Endothelial cell (in vitro differentiated cells): Measurements from ENCODE around the gene ADAT3. TPM values are rescaled to one million over a fixed set of nuclear protein-coding genes. Genes with fewer than 3 reads are reported as not detected.
A peak's percentile ranks its signal among the peaks of the same experiment; 100 is the strongest.
"Not testable (repeated sequence)": the region's sequence is repeated elsewhere in the genome, so short reads cannot be mapped to it uniquely, and the experiment has no call there.

ENCODE experiments used
- DNase-seq: peaks from one replicate; pipeline ENCODE4 v3.0.0; 2021; ENCODE audit warnings: low spot score
- H3K27ac Mint-ChIP-seq: one replicate; pipeline ENCODE4 v1.8.0; 2021; ENCODE audit warnings: mixed read lengths, inconsistent platforms; ENCODE audit not compliant: unreplicated experiment
- H3K27me3 Mint-ChIP-seq: one replicate; pipeline ENCODE4 v1.8.0; 2021; ENCODE audit warnings: mild to moderate bottlenecking, moderate library complexity, mixed read lengths, inconsistent platforms; ENCODE audit not compliant: unreplicated experiment
- H3K36me3 Mint-ChIP-seq: one replicate; pipeline ENCODE4 v1.8.0; 2021; ENCODE audit warnings: mild to moderate bottlenecking, low read depth, mixed read lengths, inconsistent platforms; ENCODE audit not compliant: unreplicated experiment
- H3K4me1 Mint-ChIP-seq: one replicate; pipeline ENCODE4 v1.8.0; 2021; ENCODE audit warnings: mild to moderate bottlenecking, mixed read lengths, inconsistent platforms; ENCODE audit not compliant: unreplicated experiment
- H3K4me3 Mint-ChIP-seq: one replicate; pipeline ENCODE4 v1.8.0; 2021; ENCODE audit warnings: mild to moderate bottlenecking, mixed read lengths, inconsistent platforms; ENCODE audit not compliant: unreplicated experiment
- H3K9me3 Mint-ChIP-seq: one replicate; pipeline ENCODE4 v1.8.0; 2021; ENCODE audit warnings: mixed read lengths, inconsistent platforms; ENCODE audit not compliant: unreplicated experiment
- total RNA-seq: library from RNA; stranded (reverse); fragmentation: NEBNext Ultra II Directional; extraction: Animal tissue kit (Norgen Biotek cat#: 25700); gene quantifications from one replicate; pipeline ENCODE4 v1.2.1, GENCODE V29; 2021; ENCODE audit not compliant: unreplicated experiment
- TF ChIP-seq, protein P1 (sequence below): fragments of 200-600 bp; sonication (generic); IDR thresholded peaks from one replicate; pipeline ENCODE4 v1.5.0; 2021; ENCODE audit warnings: antibody characterized with exemption; ENCODE audit not compliant: unreplicated experiment

ADAT3 gene
- total RNA-seq, 1 donor from 2014 or later = 10.5 TPM

DNA sequence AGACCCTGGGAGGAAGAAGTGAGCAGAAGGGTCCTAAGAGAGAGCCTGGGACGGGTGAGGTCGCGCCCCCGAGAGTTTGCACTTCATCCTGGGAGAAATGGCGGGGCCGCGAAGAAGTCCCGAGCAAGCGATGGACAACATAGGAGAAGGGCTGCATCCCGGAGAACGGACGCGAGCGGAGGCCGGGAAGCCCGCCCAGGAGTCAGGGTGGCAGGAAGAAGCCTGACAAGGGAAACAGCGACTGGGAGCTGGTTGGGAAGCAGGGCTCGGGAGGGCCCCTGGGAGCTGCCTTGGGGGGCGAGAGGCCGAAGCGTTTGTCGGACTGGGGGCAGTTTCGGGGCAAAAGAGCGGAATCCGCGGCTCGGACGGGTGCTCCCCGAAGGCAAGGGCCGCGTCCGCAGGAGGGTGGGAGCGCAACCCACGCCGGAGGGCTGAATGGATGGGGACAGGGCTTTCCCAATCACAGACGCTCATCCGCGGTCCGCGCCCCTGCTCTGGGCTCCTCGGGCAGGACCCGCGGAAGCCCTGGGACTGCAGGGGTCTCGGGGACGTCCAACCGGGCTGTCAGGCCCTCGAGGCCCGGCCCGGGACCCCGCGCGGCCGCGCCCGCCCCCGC is 20.4 kb upstream of the ADAT3 start:
- DNase-seq = no peak
- H3K36me3 Mint-ChIP-seq = peaks cover 19% of the 10 kb centered on the region
- H3K4me1 Mint-ChIP-seq = peaks cover 25% of the 10 kb centered on the region
- TF ChIP-seq, protein P1, sequence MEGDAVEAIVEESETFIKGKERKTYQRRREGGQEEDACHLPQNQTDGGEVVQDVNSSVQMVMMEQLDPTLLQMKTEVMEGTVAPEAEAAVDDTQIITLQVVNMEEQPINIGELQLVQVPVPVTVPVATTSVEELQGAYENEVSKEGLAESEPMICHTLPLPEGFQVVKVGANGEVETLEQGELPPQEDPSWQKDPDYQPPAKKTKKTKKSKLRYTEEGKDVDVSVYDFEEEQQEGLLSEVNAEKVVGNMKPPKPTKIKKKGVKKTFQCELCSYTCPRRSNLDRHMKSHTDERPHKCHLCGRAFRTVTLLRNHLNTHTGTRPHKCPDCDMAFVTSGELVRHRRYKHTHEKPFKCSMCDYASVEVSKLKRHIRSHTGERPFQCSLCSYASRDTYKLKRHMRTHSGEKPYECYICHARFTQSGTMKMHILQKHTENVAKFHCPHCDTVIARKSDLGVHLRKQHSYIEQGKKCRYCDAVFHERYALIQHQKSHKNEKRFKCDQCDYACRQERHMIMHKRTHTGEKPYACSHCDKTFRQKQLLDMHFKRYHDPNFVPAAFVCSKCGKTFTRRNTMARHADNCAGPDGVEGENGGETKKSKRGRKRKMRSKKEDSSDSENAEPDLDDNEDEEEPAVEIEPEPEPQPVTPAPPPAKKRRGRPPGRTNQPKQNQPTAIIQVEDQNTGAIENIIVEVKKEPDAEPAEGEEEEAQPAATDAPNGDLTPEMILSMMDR = no peak
- peaks cover 32% of the 10 kb centered on the region for H3K27me3 Mint-ChIP-seq
- peak overlapping the region; percentile 100 for H3K4me3 Mint-ChIP-seq
- H3K27ac Mint-ChIP-seq = peak overlapping the region; percentile 100
- H3K9me3 Mint-ChIP-seq = no peaks in the 10 kb centered on the region

DNA sequence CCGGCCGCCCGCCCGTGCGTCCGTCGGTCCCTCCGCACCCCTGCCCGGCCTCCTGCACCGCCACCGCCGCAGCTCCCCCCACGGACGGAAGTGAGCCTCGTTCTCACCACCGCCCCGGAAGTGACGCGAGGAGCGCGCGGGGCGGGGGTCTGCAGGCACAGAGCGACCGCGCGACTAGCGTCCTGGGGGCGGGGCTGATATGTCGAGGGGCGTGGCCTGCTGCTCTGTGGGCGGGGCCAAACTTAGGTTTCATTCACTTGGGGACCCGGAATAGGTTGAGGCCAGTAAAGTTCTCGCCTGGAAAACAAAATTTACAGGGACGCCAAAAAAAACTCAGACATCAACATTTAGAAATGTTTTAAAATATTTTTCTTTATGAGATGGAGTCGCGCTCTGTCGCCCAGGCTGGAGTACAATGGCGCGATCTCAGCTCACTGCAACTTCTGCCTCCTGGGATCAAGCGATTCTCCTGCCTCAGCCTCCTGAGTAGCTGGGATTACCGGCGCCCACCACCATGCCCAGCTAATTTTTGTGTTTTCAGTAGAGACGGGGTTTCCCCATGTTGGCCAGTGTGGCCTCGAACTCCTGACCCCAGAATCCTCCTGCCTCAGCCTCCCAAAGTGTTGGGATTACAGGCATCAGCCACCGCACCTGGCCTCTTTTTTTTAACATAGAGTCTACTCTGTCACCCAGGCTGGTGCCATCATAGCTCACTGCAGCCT is 19.6 kb upstream of the ADAT3 start, which contains the start of gene ABHD17A:
Gene ABHD17A, minus strand, starts transcription at position 99 of the 722 bp plus-strand sequence. CDS start 3,930 bp downstream, outside the sequence.
- H3K9me3 Mint-ChIP-seq = not testable (repeated sequence)
- Mint-ChIP-seq H3K27ac (peak within 1 kb of the TSS; percentile 100), H3K36me3 (peaks cover 19% of the 10 kb centered on the region), H3K27me3 (peaks cover 28% of the 10 kb centered on the region), H3K4me3 (peak within 1 kb of the TSS; percentile 100), H3K4me1 (peaks cover 25% of the 10 kb centered on the region)
- peak; percentile 94 for DNase-seq

DNA sequence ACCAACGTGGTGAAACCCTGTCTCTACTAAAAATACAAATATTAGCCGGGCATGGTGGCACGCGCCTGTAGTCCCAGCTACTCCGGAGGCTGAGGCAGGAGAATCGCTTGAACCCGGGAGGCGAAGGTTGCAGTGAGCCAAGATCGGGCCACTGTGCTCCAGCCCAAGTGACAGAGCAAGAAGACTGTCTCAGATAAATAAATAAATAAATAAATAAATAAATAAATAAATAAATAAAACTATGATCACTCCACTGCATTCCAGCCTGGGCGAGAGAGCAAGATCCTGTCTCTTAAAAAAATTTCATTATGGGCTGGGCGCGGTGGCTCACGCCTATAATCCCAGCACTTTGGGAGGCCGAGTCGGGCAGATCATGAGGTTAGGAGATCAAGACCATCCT is 18.8 kb upstream of the ADAT3 start:
- Mint-ChIP-seq H3K27me3 (peaks cover 28% of the 10 kb centered on the region), H3K4me1 (peaks cover 25% of the 10 kb centered on the region), H3K36me3 (peaks cover 19% of the 10 kb centered on the region)
- H3K27ac Mint-ChIP-seq, H3K4me3 Mint-ChIP-seq, DNase-seq, H3K9me3 Mint-ChIP-seq: not testable (repeated sequence)

DNA sequence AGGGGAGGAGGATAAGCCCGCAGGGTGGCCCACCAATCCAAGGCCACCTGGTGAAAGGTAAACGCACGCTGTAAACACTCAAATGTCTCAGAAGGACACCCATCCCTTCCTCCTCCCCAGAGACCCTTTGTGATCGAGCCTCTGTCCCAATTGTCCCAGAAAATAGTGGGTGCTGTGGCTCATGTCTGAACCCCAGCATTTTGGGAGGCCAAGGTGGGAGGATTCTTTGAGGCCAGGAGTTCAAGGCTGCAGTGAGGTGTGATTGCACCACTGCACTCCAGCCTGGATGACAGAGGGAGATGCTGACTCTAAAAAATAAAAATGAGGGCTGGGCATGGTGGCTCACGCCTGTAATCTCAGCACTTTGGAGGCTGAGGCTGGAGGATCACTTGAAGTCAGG is 16.8 kb upstream of the ADAT3 start:
- Mint-ChIP-seq H3K4me3 (no peak overlapping the region), H3K36me3 (peaks cover 12% of the 10 kb centered on the region), H3K27ac (no peak overlapping the region), H3K27me3 (peaks cover 18% of the 10 kb centered on the region), H3K4me1 (peaks cover 13% of the 10 kb centered on the region), H3K9me3 (no peaks in the 10 kb centered on the region)
- TF ChIP-seq, protein P1 = no peak
- DNase-seq = no peak

DNA sequence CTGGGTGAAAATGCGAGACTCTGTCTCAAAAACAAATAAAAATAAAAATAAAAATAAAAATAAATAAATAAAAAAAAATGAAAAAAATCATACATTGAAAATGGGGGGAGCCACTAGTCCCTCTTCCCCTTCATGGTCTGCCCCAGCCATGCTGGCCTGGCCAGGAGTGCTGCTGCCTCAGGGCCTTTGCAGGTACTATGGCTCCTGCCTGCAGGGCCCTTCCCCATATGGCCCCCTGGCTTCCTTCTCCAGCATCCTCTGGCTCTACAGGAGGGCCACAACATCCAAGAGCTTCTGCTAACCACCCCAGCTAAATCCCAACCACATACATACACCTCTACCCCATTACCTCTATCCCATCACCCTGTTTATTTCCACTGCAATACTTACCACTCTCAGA is 15.3 kb upstream of the ADAT3 start:
- Mint-ChIP-seq H3K27ac (no peak overlapping the region), H3K4me1 (no peaks in the 10 kb centered on the region), H3K36me3 (no peaks in the 10 kb centered on the region), H3K9me3 (no peaks in the 10 kb centered on the region), H3K4me3 (peak overlapping the region; percentile 10), H3K27me3 (peaks cover 5% of the 10 kb centered on the region)
- TF ChIP-seq, protein P1 = no peak
- DNase-seq = no peak

DNA sequence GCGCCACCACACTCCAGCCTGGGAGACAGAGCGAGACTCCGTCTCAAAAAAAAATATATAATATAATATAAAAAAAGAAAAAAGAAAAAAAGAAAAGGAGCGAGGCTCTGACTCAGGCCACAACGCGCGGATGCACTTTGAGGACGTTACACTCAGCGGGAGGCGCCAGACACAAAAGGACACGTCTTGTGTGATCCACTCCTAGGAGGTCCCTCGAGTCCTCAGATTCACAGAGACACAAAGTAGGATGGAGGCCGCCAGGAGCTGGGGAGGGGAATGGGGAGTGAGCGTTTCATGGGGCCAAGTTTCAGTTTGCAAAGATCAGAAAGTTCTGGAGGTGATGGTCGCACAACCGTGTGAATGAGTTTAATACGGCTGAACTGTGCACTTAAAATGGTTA is 11.4 kb upstream of the ADAT3 start:
- no peak for DNase-seq
- no peak overlapping the region for H3K27ac Mint-ChIP-seq
- TF ChIP-seq, protein P1 = no peak

More for the DNA sequence above, 11.4 kb upstream of the ADAT3 start:
- no peaks in the 10 kb centered on the region for H3K36me3 Mint-ChIP-seq
- H3K9me3 Mint-ChIP-seq = no peaks in the 10 kb centered on the region
- peaks cover 8% of the 10 kb centered on the region for H3K4me1 Mint-ChIP-seq
- peaks cover 4% of the 10 kb centered on the region for H3K27me3 Mint-ChIP-seq
- H3K4me3 Mint-ChIP-seq = no peak overlapping the region
